Measurements from ENCODE around the gene ZNF302. TPM values are rescaled to one million over a fixed set of nuclear protein-coding genes. Genes with fewer than 3 reads are reported as not detected.

ZNF302 gene
- total and polyA plus RNA-seq, 2 experiments from 2014 or later: 16.6 to 27.4 TPM

DNA sequence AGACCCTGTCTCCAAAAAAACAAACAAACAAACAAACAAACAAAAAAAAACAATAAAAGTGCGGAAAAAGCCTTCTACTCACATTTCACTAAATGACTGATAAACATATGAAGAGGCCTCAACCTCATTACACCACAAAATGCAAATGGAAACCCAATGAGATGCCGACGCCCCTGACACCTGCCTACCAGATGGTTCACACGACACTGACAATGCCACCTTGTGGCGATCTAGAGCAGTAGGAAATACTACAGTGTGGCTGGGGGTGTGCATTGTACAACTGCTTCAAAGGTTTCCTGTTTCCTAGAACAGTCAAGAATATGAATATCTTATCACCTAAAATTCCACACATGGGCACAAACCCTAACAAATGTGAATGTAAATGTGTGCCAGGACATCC, 14.6 kb upstream of the ZNF302 start (continued):
- no peak for TF ChIP-seq EZH2phosphoT487 (IDR thresholded peaks at IDR 0.05; ENCODE audit: unreplicated experiment)

GRCh38 chr19:34664168-34664567, 13.3 kb upstream of the ZNF302 start:
- H4K20me1 ChIP-seq (replicated peaks; ENCODE audit: insufficient read depth): no peaks in the 10 kb centered on the region
- H3K27me3 ChIP-seq (ENCODE audit: insufficient read depth): no peaks in the 10 kb centered on the region
- no peaks in the 10 kb centered on the region for H3K79me2 ChIP-seq (replicated peaks; ENCODE audit: insufficient read depth)
- DNase-seq (ENCODE audit: low spot score) (no peak), ATAC-seq (no peak)
- no peak overlapping the region for H3K4me3 ChIP-seq
- H3K4me2 ChIP-seq: no peak overlapping the region
- Mint-ChIP-seq H3K27ac (no peak overlapping the region), H3K4me1 (peaks cover 19% of the 10 kb centered on the region), H3K9me3 (peaks cover 10% of the 10 kb centered on the region; the same call in 1 of the 3 replicates), H3K36me3 (ENCODE audit: low read depth) (peaks cover 4% of the 10 kb centered on the region; the same call in 1 of the 3 replicates), H3K27me3 (ENCODE audit: insufficient read depth, low read depth, poor library complexity) (peaks cover 10% of the 10 kb centered on the region), H3K4me3 (no peak overlapping the region)
- peaks cover 3% of the 10 kb centered on the region; the same call in 1 of the 2 replicates for H3K4me1 ChIP-seq (ENCODE audit: insufficient read depth)
- no peak overlapping the region for H2AFZ ChIP-seq
- TF ChIP-seq, protein P1, sequence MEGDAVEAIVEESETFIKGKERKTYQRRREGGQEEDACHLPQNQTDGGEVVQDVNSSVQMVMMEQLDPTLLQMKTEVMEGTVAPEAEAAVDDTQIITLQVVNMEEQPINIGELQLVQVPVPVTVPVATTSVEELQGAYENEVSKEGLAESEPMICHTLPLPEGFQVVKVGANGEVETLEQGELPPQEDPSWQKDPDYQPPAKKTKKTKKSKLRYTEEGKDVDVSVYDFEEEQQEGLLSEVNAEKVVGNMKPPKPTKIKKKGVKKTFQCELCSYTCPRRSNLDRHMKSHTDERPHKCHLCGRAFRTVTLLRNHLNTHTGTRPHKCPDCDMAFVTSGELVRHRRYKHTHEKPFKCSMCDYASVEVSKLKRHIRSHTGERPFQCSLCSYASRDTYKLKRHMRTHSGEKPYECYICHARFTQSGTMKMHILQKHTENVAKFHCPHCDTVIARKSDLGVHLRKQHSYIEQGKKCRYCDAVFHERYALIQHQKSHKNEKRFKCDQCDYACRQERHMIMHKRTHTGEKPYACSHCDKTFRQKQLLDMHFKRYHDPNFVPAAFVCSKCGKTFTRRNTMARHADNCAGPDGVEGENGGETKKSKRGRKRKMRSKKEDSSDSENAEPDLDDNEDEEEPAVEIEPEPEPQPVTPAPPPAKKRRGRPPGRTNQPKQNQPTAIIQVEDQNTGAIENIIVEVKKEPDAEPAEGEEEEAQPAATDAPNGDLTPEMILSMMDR (conservative IDR thresholded peaks at IDR 0.05; ENCODE audit: low read depth in 2 of 2): no peak
- TF ChIP-seq NANOG (IDR thresholded peaks at IDR 0.05; ENCODE audit: borderline replicate concordance): no peak
- TF ChIP-seq JUNB (IDR thresholded peaks at IDR 0.05; ENCODE audit: unreplicated experiment): no peak
- no peak for TF ChIP-seq ETS1 (IDR thresholded peaks at IDR 0.05)
- no peak for TF ChIP-seq EZH2 (IDR thresholded peaks at IDR 0.05; ENCODE audit: low read depth, unreplicated experiment)
- TF ChIP-seq POLR2AphosphoS5 (IDR thresholded peaks at IDR 0.05; ENCODE audit: low read depth): no peak
- no peak for TF ChIP-seq CREB1 (CRISPR knock-in tag; IDR thresholded peaks at IDR 0.05; ENCODE audit: low read depth)
- no peak for TF ChIP-seq REST (IDR thresholded peaks at IDR 0.05; ENCODE audit: unreplicated experiment)
- no peak for TF ChIP-seq EZH2phosphoT487 (IDR thresholded peaks at IDR 0.05; ENCODE audit: unreplicated experiment)
- no peaks in the 10 kb centered on the region for H3F3A ChIP-seq (replicated peaks; ENCODE audit: low read depth)
- no peaks in the 10 kb centered on the region for H3K9me2 ChIP-seq (ENCODE audit: insufficient read depth)
- H3K36me3 ChIP-seq (ENCODE audit: insufficient read depth): no peaks in the 10 kb centered on the region
- H3K27ac ChIP-seq (ENCODE audit: low read depth): no peak overlapping the region
